NOMO-1 treated with DMSO at 0.1 percent for 48 hours (cell line): Measurements from ENCODE around the gene SLC2A1.

Experiments used
- DNase-seq: peaks from one replicate; lab custom pipeline; 2025; ENCODE audit not compliant: unreplicated experiment; lab: John Stamatoyannopoulos, UW

Gene SLC2A1

GRCh38 chr1:42979896-42980800 is 21.5 kb upstream of the SLC2A1 start:
- peak; percentile 80 for DNase-seq

- no peak for DNase-seq
Measured at GRCh38 chr1:42979036-42979430, 20.4 kb upstream of the SLC2A1 start.

- DNase-seq = no peak
Measured at GRCh38 chr1:42978317-42979035, 19.8 kb upstream of the SLC2A1 start.

GRCh38 chr1:42977653-42978052 is 19.0 kb upstream of the SLC2A1 start:
- no peak for DNase-seq

DNA sequence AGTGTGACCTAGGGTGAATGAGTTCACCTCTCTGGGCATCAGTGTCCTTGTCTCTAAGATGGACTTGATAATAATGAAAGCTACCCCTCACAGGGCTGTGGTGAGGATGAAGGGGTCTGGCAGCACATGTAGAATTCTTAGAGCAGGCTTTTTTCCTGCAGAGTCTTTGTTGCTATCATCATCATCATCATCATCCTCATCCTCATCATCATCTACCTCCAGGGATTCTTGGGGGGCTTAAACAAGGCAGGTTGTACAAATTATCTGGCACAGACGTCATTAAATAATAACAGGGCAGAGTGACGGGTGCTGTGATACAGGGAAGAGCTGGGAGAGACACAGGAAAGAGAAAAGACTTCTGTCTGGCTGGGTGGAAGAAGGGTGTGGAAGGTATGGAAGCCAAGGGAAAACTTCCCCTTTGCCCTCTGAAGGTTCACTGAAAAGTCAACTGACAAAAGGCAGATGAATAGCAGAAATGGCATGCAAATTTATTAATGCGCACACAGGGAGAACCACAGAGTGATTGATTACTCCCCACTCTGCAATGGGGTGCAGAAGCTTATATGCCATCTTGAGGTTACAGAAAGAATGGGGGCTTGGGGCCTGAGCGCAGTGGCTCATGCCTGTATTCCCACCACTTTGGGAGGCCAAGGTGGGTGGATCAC is 17.0 kb upstream of the SLC2A1 start:
- no peak for DNase-seq

- DNase-seq = no peak
Measured at GRCh38 chr1:42974767-42975437, 16.2 kb upstream of the SLC2A1 start.

GRCh38 chr1:42973799-42974198 is 15.1 kb upstream of the SLC2A1 start:
- no peak for DNase-seq

- no peak for DNase-seq
Measured at GRCh38 chr1:42973286-42973685, 14.6 kb upstream of the SLC2A1 start.

GRCh38 chr1:42971841-42972291 is 13.2 kb upstream of the SLC2A1 start:
- no peak for DNase-seq

DNA sequence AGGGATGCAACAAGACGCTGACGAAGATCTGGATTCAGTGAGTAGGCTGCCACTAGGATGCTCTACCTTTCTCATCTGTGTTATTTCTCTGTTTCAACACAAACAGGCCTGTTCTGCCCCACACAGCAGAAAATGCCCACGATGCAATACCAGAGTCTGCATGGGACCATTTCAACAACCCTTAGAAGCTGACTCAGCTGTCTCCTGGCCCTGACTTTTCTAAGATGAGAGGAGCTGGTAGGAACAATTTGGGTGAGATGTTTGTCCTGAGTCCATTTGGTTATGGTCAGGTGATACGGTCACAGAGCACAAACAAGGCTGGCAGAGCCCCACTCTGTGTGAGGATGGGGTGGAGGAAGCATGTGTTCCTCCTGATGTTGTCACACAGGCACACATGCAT is 11.5 kb upstream of the SLC2A1 start:
- no peak for DNase-seq

GRCh38 chr1:42968654-42969053 is 10.0 kb upstream of the SLC2A1 start:
- DNase-seq = no peak

DNA sequence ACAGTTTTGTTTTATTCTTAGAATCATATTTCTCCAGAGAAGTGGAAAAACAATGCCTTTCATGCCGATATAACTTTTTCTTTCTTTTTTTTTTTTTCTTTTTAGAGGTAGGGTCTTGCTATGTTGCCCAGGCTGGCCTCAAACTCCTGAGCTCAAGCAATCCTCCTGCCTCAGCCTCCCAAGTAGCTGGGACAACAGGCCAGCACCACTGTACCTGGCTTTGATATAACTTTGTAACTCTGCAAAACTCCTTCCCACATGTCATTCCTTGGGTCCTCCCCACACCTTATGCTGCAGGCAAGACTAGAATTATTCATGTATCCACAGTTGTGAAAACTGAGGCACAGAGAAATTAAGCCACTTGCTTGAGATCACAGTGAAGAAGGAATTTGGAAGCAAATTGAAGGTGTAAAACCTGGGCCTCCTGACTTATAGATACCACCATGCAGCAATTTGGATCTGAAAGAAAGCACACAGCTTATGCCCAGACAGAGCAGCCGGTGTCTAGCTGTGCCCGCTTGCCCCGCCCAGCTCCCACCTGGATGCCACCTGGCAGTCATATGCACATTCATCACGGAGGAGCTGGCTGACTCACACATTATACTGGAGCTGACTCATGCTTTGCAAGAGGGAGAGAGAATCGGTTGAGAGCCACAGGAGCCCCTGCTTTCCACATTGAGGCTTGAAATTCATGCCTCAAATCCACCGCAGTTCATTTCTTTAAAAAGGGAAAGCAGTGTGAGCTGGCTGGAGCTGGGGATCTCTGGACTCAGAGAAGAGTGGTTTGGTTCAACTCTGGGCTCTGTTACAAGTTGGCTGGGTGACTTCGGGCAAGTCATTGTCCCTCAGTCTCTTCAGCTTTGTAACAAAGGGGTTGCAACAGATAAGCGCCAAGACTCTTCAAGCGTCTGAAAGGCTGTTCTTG is 8.3 kb upstream of the SLC2A1 start:
- peak; percentile 74 for DNase-seq

DNA sequence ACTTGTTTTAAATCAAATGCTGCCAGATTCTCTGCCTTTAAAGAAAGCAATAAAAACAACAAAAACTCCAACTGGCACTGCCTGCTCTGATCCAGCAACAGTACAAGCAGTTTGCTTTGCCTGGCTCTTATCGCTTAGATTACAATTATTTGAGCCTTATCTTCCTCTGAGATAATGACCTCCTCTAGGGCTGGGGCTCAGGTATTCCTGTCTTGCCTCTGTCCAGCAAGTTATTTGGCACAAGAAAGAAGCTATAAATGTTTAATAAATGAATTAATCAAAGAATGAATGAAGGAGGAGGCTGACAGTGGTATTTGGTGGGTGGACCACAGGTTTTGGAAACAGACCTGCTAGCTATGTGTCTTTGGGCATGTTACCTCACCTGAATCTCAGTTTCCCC is 6.7 kb upstream of the SLC2A1 start:
- no peak for DNase-seq

- no peak for DNase-seq
Measured at GRCh38 chr1:42964044-42964812, 5.6 kb upstream of the SLC2A1 start.

- DNase-seq = no peak
Measured at GRCh38 chr1:42963378-42964043, 4.8 kb upstream of the SLC2A1 start.

DNA sequence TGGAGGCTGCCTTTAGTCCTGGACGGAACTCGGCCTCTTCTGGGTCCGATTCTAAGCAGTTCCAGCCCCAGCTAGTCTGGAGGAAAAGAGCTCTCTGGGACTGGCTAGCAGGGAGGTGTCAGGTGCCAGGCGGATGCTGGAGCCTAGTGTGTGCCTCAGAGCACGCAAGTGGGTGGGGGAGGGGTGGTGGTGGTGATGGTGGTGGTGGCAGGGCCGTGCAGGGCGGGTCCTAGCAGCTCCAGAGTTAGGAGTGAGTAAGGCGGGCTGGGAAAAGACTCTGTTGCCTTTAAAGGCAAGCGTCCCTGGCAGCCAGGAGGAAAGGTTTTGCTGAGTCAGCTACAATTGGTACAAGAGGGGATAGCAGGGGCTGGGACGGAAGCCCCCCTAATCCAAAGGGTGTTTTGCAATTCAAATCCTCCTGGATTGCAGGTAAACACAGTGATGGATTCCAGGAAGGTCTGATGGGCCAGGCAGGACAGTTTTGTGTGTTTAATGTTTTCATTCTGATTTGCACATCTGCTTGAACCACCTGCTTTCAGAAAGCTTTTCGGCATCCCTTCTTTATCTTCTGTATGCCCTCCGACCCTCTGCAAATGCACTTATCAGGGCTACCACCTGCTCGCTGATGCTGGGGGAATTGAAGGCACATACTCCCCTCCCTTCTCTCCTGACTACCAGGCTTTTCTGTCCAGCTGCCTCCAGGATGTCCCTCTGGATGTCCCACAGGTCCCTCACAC is 4.1 kb upstream of the SLC2A1 start:
- DNase-seq = no peak

DNA sequence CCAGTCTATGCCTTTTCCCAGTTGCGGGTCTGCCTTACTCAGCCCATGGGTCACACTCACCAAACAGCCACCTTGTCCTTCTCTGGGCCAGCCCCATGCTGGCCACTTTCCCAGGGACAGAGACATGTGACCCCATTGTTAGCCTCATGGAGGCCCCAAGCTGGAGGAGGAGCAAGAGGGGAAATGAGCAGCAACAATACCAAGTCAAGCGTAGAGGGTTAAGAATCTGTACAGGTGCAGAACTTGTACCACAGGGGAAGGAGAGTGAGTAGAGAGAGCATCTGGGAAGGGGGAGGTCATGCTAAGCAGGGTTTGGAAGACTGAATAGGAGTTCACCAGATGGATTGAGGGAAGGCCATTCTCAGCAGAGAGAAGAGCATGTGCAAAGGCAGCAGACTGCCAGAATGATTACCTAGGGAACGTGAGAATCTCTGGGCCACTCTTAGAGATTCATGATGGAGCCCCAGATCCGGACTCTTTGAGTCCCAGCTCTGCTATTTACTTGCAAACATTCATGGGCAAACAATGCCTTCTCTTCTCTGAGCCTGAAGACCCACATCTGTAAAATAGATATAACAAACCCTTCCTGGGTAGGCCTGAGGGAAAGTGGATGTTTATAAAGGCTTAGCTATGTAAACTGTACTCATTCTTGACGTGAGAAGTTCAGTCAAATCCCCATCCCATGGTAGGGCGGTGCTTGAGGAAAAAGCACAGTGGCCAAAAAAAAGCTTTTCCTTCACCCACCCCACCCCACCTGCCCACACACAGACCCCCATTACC is 2.8 kb upstream of the SLC2A1 start:
- no peak for DNase-seq
